HEK293 (cell line): ENCODE measurements around the gene MPZL1.

Source experiments
- BCL11A ChIP-seq: fragments of 450-650 bp; formaldehyde crosslinking; IDR thresholded peaks from 2 replicates; pipeline ENCODE4 v1.5.1; 2016; ENCODE audit warnings: low read depth, missing biosample characterization, missing genetic modification characterization
- CTCF ChIP-seq: fragments of 450-650 bp; formaldehyde crosslinking; IDR thresholded peaks from 2 replicates; pipeline ENCODE4 v1.5.1; 2016; ENCODE audit warnings: missing biosample characterization, missing genetic modification characterization
- ELK4 ChIP-seq: IDR thresholded peaks from 2 replicates; pipeline ENCODE4 v1.6.1; 2011; ENCODE audit warnings: mild to moderate bottlenecking, low read depth, low read length, borderline replicate concordance
- KLF1 ChIP-seq: fragments of 450-650 bp; formaldehyde crosslinking; IDR thresholded peaks from 2 replicates; pipeline ENCODE4 v1.5.1; 2016; ENCODE audit warnings: missing biosample characterization, missing genetic modification characterization
- PRDM10 ChIP-seq: fragments of 450-650 bp; formaldehyde crosslinking; IDR thresholded peaks from 2 replicates; pipeline ENCODE4 v1.5.1; 2016; ENCODE audit warnings: missing biosample characterization, missing genetic modification characterization
- SALL2 ChIP-seq: fragments of 450-650 bp; formaldehyde crosslinking; IDR thresholded peaks from 2 replicates; pipeline ENCODE4 v1.5.0; 2017; ENCODE audit warnings: missing biosample characterization, mild to moderate bottlenecking, missing genetic modification characterization, borderline replicate concordance
- ZNF23 ChIP-seq: fragments of 450-650 bp; formaldehyde crosslinking; IDR thresholded peaks from 2 replicates; pipeline ENCODE4 v1.5.1; 2016; ENCODE audit warnings: missing biosample characterization, missing genetic modification characterization, borderline replicate concordance
- ZNF324 ChIP-seq: fragments of 450-650 bp; formaldehyde crosslinking; IDR thresholded peaks from 2 replicates; pipeline ENCODE4 v1.5.1; 2016; ENCODE audit warnings: missing biosample characterization, missing genetic modification characterization
- ZNF48 ChIP-seq: fragments of 450-650 bp; formaldehyde crosslinking; IDR thresholded peaks from 2 replicates; pipeline ENCODE4 v1.5.1; 2016; ENCODE audit warnings: missing biosample characterization, missing genetic modification characterization
- ZNF600 ChIP-seq: fragments of 450-650 bp; formaldehyde crosslinking; IDR thresholded peaks from 2 replicates; pipeline ENCODE4 v1.5.1; 2016; ENCODE audit warnings: missing biosample characterization, missing genetic modification characterization
- TF ChIP-seq, protein P1 (sequence below): fragments of 450-650 bp; formaldehyde crosslinking; optimal IDR thresholded peaks from 2 replicates; pipeline ENCODE3; 2016; ENCODE audit warnings: missing biosample characterization, mild to moderate bottlenecking, missing genetic modification characterization

DNA sequence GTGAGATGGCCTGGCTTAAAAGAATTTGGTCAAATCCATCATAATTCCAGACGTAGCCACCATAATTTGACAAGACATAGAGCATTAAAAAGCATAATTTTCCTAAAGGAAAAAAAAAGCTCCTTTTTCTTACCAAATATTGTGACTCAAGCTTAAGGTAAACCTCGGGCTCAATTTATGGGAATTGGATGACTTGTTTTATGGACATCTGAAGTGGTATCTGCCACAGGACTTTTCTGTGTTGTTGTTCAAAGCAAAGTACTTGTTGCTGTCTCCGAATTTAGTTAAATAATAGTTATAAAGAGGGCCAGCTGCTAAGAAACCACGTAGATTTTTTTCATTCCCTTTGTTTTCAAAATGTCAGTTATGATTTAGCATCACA lies 1.1 kb downstream of the MPZL1 start:
- TF ChIP-seq ZNF48 (no peak), CTCF (no peak), BCL11A (tag by site-specific recombination) (no peak), ZNF23 (tag by site-specific recombination) (no peak), ZNF600 (no peak), ZNF324 (tag by site-specific recombination) (no peak), PRDM10 (peak; percentile 79), SALL2 (tag by site-specific recombination) (no peak), KLF1 (tag by site-specific recombination) (no peak), ELK4 (no peak)
- TF ChIP-seq, protein P1, sequence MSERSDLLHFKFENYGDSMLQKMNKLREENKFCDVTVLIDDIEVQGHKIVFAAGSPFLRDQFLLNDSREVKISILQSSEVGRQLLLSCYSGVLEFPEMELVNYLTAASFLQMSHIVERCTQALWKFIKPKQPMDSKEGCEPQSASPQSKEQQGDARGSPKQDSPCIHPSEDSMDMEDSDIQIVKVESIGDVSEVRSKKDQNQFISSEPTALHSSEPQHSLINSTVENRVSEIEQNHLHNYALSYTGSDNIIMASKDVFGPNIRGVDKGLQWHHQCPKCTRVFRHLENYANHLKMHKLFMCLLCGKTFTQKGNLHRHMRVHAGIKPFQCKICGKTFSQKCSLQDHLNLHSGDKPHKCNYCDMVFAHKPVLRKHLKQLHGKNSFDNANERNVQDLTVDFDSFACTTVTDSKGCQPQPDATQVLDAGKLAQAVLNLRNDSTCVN (tag by site-specific recombination), result no peak
